Measurements from ENCODE around the gene CHMP4A. TPM values are rescaled to one million over a fixed set of nuclear protein-coding genes. Genes with fewer than 3 reads are reported as not detected.

Gene CHMP4A
- polyA plus RNA-seq, 1 donor from 2014 or later, result 55.3 TPM

GRCh38 chr14:24238527-24239037, 25.3 kb upstream of the CHMP4A start:
- Histone ChIP-seq H3K36me3 (ENCODE audit: insufficient read depth, low read length) (peaks cover 16% of the 10 kb centered on the region), H3K4me3 (ENCODE audit: low read length) (peak overlapping the region; percentile 79), H3K4me2 (ENCODE audit: low read length) (no peak overlapping the region), H2AFZ (ENCODE audit: low read depth, low read length) (no peak overlapping the region), H4K20me1 (ENCODE audit: insufficient read depth) (peaks cover 5% of the 10 kb centered on the region), H3K27ac (ENCODE audit: low read length) (no peak overlapping the region), H3K9me3 (ENCODE audit: low read length) (no peaks in the 10 kb centered on the region), H3K9ac (ENCODE audit: low read length) (no peak overlapping the region), H3F3A (ENCODE audit: insufficient read depth, low read length, poor library complexity, severe bottlenecking) (peaks cover 3% of the 10 kb centered on the region), H3K9me2 (ENCODE audit: insufficient read depth, low read length) (no peaks in the 10 kb centered on the region), H3K79me2 (replicated peaks; ENCODE audit: insufficient read depth, low read length) (peaks cover 25% of the 10 kb centered on the region), H3K27me3 (ENCODE audit: insufficient read depth, low read depth, low read length) (no peaks in the 10 kb centered on the region)
- TF ChIP-seq POLR2AphosphoS5 (IDR thresholded peaks at IDR 0.05) (no peak), CTCF (IDR thresholded peaks at IDR 0.05; ENCODE audit: poor library complexity, severe bottlenecking) (no peak), SMC3 (conservative IDR thresholded peaks at IDR 0.05; ENCODE audit: poor library complexity) (no peak), EZH2 (IDR thresholded peaks at IDR 0.05; ENCODE audit: borderline replicate concordance, insufficient read depth, low read length, poor library complexity, severe bottlenecking) (no peak), EP300 (conservative IDR thresholded peaks at IDR 0.05; ENCODE audit: poor library complexity, severe bottlenecking) (no peak), REST (IDR thresholded peaks at IDR 0.05; ENCODE audit: borderline replicate concordance) (no peak), RAD21 (conservative IDR thresholded peaks at IDR 0.05) (no peak), TAF1 (IDR thresholded peaks at IDR 0.05; ENCODE audit: low read depth) (no peak)

DNA sequence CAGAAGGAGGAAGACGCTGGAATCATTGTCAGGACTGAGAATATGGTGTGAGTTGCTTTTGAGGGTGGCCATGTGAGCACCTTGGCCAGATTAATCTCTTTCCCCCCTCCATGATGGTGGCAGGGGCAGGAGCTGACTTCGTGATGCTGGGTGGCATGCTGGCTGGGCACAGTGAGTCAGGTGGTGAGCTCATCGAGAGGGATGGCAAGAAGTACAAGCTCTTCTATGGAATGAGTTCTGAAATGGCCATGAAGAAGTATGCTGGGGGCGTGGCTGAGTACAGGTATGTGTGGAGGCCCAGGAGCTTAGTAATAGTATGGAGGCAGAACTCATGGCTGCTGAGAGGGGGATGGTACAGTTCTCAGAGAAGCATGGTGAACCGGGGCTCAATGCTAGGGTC, 24.8 kb upstream of the CHMP4A start:
- no peak overlapping the region for H3K9ac ChIP-seq (ENCODE audit: low read length)
- no peaks in the 10 kb centered on the region for H3K27me3 ChIP-seq (ENCODE audit: insufficient read depth, low read depth, low read length)
- H2AFZ ChIP-seq (ENCODE audit: low read depth, low read length), result no peak overlapping the region
- H3K9me2 ChIP-seq (ENCODE audit: insufficient read depth, low read length), result no peaks in the 10 kb centered on the region
- H3K27ac ChIP-seq (ENCODE audit: low read length), result no peak overlapping the region
- H3K79me2 ChIP-seq (replicated peaks; ENCODE audit: insufficient read depth, low read length), result peaks cover 29% of the 10 kb centered on the region
- H3K4me3 ChIP-seq (ENCODE audit: low read length), result no peak overlapping the region
- H3F3A ChIP-seq (ENCODE audit: insufficient read depth, low read length, poor library complexity, severe bottlenecking), result no peaks in the 10 kb centered on the region
- peaks cover 5% of the 10 kb centered on the region for H4K20me1 ChIP-seq (ENCODE audit: insufficient read depth)
- no peaks in the 10 kb centered on the region for H3K9me3 ChIP-seq (ENCODE audit: low read length)
- H3K36me3 ChIP-seq (ENCODE audit: insufficient read depth, low read length), result peaks cover 16% of the 10 kb centered on the region
- H3K4me2 ChIP-seq (ENCODE audit: low read length), result no peak overlapping the region
- TF ChIP-seq POLR2AphosphoS5 (IDR thresholded peaks at IDR 0.05) (no peak), MXI1 (conservative IDR thresholded peaks at IDR 0.05; ENCODE audit: poor library complexity, severe bottlenecking) (no peak)

All from neural cell (in vitro differentiated cells).